Dermis microvascular lymphatic vessel endothelial cell (primary cell): ENCODE results near the gene ABHD14A. TPM values are rescaled to one million over a fixed set of nuclear protein-coding genes. Genes with fewer than 3 reads are reported as not detected.
"Not testable (repeated sequence)": the region's sequence is repeated elsewhere in the genome, so short reads cannot be mapped to it uniquely, and the experiment has no call there.

ENCODE experiments used
- DNase-seq, 2 donors: peaks; one replicate each; pipeline versions ENCODE4 v3.0.0 to v3.0.0-alpha.2; 2010; ENCODE audit warnings: low read depth in 2 of 2
- total RNA-seq: library from RNA; depleted of rRNA; stranded (reverse); fragments of >200 nt; gene quantifications from 2 replicates; pipeline ENCODE4 v1.2.1, GENCODE V29; 2014

ABHD14A gene
- total RNA-seq, 1 donor from 2014 or later = 4.2 TPM

GRCh38 chr3:51970606-51971300 is 4.1 kb upstream of the ABHD14A start:
- no peak for DNase-seq

GRCh38 chr3:51971350-51971749 is 3.5 kb upstream of the ABHD14A start:
- DNase-seq = no peak

GRCh38 chr3:51974277-51974962 is 444 bp upstream of the ABHD14A start:
- peak in 1 of 2 donors; percentile 14 for DNase-seq

DNA sequence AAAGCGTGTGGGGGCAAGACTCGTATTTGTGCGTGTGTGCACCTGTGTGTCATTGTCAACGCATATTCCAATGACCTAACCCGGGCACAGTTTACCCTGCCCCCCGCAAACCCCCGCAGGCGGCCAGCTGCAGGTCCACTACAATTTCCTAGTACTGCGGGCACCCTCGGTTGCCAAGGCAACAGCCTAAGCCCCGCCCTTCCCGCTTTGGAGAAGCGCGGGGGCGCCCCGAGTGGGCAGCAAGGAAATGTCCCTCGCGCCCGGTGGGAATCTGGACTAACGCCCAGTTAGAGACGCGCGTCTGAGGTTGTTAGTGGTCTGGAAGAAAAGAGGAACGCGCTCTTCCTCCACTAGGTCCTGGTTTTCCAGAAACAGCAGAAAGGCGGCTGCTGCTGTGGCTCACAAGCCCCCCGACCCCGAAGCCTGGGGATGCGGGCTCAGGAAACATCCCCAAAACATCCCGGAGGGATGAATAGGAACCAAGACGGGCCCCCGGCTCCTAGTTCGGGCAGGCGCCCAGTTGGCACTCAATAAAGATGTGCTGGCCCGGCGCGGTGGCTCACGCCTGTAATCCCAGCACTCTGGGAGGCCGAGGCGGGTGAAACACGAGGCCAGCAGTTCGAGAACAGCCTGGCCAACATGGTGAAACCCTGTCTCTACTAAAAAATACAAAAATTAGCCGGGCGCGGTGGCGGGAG is 1.1 kb downstream of the ABHD14A start:
- DNase-seq = peak in 1 of 2 donors; percentile 58

DNA sequence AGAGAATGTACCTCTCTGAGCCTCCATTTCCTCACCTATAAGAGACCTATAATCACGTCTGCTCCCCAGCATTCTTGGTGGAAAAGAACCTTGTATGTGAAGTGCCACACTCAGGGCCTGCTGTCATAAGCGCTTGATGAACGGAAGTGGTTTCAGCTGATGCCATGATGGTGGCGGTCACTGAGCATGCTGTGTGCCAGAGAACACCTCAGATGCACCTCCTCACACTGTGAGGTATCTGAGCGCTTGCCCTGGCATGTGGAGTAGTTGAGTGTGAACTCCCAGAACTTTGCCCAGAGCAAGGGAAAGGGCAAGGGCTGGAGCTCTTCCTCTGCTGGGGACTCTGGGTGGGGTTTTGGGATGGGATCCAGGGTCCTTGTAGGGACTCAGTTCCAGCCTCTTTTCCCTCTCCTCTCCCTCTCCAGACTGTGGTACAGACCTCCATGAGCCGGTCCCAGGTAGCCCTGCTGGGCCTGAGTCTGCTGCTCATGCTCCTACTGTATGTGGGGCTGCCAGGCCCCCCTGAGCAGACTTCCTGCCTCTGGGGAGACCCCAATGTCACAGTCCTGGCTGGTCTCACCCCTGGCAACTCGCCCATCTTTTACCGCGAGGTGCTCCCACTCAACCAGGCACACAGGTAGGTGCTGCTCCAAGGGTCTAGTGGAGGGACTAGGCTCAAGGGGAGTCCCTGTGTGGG is 2.7 kb downstream of the ABHD14A start:
- DNase-seq = no peak

DNA sequence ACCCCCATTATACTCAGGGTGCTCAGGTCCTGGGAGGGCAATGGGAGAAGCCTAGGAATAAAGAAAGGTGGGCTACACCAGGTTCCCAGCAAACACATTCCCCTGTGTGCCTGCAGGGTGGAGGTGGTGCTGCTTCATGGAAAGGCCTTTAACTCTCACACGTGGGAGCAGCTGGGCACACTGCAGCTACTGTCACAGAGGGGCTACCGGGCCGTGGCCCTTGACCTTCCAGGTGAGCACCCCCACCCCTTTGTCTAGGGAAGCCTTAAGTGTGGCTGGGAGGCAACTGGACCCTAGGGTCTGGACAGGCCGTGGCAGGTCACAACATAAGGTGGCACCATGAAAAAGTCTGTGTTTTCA is 3.3 kb downstream of the ABHD14A start:
- DNase-seq = no peak

GRCh38 chr3:51980253-51980652 is 5.4 kb downstream of the ABHD14A start:
- DNase-seq = no peak

DNA sequence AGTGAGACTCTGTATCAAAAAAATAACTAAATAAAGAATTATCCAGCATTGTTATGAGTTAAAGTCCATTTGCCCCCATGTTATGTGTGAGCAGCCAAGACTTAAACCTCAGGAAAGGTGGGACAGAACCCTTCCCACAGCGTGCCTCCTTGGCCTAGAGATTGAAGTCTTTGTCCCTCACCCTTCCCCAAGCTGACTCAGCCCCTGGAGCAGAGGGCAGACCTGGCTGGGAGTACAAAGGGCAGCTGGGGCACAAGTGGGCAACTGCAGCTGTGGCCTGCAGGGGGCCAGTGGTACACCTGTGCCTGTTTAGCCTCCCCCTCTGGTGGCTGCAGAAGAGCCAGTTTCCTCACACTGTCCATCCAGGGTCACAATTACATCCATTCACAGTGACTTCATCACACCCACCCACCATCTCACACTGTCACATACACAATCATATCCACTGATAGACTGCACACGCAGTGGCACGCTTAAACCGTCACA is 7.5 kb downstream of the ABHD14A start:
- DNase-seq = peak; percentile 34 to 58

DNA sequence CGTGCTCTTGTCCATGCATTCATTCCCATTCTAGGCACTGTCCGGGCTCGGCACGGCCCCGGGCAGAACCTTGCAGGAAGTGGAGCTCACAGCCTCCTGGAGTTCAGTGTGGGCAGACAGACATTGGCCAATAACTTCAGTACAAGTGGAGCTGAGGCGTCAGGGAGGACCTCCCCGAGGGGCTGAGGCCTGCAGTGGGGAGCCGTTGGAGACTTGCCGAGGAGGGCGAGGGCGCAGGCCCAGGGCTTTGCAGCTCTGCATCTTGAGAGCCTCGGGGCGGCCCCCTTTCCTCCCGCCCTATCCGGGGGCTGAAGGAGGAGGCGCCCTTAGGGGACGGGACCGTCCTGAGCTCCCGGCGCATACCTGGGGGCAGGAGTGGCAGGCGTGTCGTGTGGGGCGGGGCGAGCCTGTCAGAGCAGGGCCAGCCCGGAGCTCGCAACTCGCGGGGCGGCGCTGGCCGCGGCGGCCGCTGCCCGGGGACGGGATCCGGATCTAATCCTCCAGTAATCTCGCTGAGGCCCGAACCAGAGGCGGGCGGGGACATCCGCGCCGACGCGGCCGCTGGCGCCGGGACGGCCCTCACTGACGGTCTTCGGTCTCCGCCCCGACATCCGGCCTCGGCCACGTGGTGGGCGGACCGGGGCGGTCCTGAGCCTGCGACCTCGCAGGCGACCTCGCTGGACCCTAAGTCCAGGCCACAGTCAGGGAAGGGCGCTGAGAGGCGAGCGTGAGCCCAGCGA is 8.1 kb downstream of the ABHD14A start, which contains the start of gene ACY1:
ACY1 (plus strand) TSS at position 698 of the 740 bp plus-strand sequence. CDS start 530 bp downstream, outside the sequence.
- DNase-seq = peak; percentile 60 to 88

- DNase-seq = no peak
Measured at GRCh38 chr3:51983578-51984268, 8.9 kb downstream of the ABHD14A start.

- no peak for DNase-seq
Measured at GRCh38 chr3:51984269-51984647, 9.4 kb downstream of the ABHD14A start.

DNA sequence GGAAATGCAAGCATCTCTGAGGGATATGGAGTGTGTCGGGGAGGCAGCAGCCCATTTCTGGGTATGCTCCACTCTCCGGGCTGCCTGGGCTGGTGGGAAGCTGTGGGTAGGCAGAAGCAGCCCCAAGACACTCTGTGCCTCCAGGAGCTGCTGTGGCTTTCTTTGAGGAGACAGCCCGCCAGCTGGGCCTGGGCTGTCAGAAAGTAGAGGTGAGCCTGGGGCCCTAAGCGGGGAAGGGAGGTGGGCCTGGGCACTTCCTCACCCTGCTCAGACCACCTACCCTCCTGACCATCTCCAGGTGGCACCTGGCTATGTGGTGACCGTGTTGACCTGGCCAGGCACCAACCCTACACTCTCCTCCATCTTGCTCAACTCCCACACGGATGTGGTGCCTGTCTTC is 10.2 kb downstream of the ABHD14A start:
- DNase-seq = no peak

DNA sequence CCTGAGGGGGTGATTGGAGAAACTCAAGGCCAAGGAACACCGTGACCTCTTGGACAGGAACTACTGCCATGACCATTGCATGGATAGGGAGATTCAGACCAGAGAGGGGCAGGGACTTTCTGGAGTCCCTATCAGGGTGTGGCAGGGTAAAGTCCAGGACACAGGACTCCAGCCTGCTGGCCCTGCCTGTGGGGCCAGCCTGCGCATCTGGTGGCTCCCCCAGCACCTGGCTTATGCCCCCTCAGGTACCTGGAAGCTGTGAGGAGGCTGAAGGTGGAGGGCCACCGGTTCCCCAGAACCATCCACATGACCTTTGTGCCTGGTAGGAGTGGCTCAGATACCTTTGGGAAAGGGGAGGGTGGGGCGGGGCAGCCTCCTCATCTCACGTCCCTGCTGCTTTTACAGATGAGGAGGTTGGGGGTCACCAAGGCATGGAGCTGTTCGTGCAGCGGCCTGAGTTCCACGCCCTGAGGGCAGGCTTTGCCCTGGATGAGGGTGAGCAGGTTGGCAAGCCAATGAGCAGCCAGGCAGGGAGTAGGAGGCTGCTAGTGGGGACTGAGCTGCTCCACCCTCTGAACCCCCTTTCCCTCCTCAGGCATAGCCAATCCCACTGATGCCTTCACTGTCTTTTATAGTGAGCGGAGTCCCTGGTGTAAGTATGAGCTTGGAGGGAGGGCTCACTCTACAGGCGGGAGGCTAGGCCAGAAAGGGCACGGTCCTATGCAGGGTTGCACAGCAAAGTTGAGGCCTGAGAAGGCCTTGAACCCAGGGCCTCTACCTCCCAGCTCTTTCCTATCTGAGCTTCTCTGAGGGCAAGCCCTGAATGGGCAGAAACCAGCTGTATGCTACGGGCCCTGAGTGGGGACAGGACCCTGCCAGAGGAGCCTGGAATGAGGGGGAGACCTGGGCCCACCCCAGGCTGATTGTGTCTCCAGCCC is 11.4 kb downstream of the ABHD14A start:
- DNase-seq = no peak

DNA sequence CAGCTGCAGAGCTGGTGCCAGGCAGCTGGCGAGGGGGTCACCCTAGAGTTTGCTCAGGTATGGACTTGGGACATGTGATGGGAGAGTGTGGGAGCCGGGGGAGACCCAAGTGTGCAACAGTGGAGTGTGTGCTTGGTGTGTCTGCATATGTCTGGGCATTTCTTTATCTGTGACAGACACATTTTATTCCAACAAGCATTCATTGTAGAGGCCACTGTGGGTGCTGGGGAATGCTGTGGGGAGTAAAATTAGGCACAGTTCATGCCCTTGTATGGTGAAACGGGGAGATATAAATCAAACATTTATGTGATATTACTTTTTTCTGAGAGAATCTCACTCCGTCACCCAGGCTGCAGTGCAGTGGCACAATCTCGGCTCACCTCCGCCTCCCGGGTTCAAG is 12.7 kb downstream of the ABHD14A start:
- no peak for DNase-seq

- DNase-seq = no peak
Measured at GRCh38 chr3:51988286-51989146, 13.7 kb downstream of the ABHD14A start.

DNA sequence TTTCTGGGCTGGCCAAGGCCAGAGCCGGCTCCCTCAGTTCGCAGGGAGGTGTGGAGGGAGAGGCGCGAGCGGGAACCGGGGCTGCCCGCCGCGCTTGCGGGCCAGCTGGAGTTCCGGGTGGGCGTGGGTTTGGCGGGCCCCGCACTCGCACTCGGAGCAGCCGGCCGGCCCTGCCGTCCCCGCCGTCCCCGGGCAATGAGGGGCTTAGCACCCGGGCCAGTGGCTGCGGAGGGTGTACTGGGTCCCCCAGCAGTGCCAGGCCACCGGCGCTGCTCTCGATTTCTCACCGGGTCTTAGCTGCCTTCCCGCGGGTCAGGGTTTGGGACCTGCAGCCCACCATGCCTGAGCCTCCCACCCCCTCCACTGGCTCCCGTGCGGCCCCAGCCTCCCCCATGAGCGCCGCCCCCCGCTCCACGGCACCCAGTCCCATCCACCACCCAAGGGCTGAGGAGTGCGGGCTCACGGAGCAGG is 15.7 kb downstream of the ABHD14A start:
- DNase-seq = not testable (repeated sequence)

GRCh38 chr3:51992017-51992682 is 17.3 kb downstream of the ABHD14A start:
- no peak for DNase-seq

DNA sequence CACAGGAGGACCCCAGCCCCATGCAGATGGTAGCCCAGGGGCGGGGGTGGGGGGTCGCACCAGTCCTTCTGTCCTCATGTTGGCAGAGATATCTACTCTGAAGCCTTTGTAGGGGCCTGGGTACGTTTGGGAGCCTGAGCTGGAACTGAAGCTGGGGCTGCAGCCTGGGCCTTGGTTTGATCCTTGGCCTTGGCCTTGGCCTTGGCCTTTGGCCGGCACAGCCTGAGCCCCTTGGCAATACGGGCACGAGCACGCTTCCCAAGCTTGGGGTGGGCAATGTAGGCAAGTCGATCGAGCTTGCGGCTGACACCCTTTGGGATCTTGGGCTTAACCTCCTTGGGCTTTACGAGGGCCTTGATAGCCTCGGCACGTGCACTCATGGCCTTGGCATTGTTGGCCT is 18.8 kb downstream of the ABHD14A start:
- DNase-seq = not testable (repeated sequence)
